ENCODE data around the gene PRSS12.

Gene PRSS12

GRCh38 chr4:118356731-118357130 is 3.9 kb upstream of the PRSS12 start:
- TF ChIP-seq POLR2AphosphoS5 (IDR thresholded peaks at IDR 0.05; ENCODE audit: low read depth, low read length) (no peak), TAF1 (IDR thresholded peaks at IDR 0.05; ENCODE audit: borderline replicate concordance, insufficient read depth, low read length) (no peak), SIN3A (IDR thresholded peaks at IDR 0.05; ENCODE audit: borderline replicate concordance, insufficient read depth, low read length) (no peak), FOXP2 (optimal IDR thresholded peaks at IDR 0.05; ENCODE audit: borderline replicate concordance, extremely low read depth, extremely low read length, insufficient read depth) (no peak), REST (IDR thresholded peaks at IDR 0.05; ENCODE audit: insufficient read depth in 1 of 2, low read depth in 2 of 2, low read length in 2 of 2) (no peak)

- TF ChIP-seq FOXP2 (optimal IDR thresholded peaks at IDR 0.05; ENCODE audit: borderline replicate concordance, extremely low read depth, extremely low read length, insufficient read depth) (no peak), SIN3A (IDR thresholded peaks at IDR 0.05; ENCODE audit: borderline replicate concordance, insufficient read depth, low read length) (no peak), REST (IDR thresholded peaks at IDR 0.05; ENCODE audit: insufficient read depth in 1 of 2, low read depth in 2 of 2, low read length in 2 of 2) (no peak), POLR2AphosphoS5 (IDR thresholded peaks at IDR 0.05; ENCODE audit: low read depth, low read length) (no peak), TAF1 (IDR thresholded peaks at IDR 0.05; ENCODE audit: borderline replicate concordance, insufficient read depth, low read length) (no peak)
These were observed 3.3 kb upstream of the PRSS12 start for GRCh38 chr4:118356111-118356510.

DNA sequence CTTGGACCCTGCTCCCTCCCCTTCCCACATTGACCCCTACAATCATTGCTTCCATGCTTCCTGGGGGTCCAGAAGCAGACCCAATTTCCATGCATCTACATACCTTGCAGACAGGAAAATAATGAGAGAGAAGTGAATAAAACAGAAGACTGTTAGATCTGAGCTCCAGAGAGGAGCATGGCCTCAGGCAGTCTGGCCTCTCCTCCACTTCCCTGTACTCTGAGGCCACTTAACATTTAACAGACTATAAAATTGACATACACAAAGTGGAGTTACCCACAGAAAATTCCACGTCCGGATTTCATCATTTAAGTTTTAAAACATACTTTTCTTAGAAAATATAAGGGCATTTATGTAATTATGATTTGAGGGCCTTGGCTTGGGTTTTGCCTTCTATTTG is 2.1 kb upstream of the PRSS12 start:
- no peak for TF ChIP-seq FOXP2 (optimal IDR thresholded peaks at IDR 0.05; ENCODE audit: borderline replicate concordance, extremely low read depth, extremely low read length, insufficient read depth)
- no peak for TF ChIP-seq SIN3A (IDR thresholded peaks at IDR 0.05; ENCODE audit: borderline replicate concordance, insufficient read depth, low read length)
- no peak for TF ChIP-seq TAF1 (IDR thresholded peaks at IDR 0.05; ENCODE audit: borderline replicate concordance, insufficient read depth, low read length)
- no peak for TF ChIP-seq REST (IDR thresholded peaks at IDR 0.05; ENCODE audit: insufficient read depth in 1 of 2, low read depth in 2 of 2, low read length in 2 of 2)
- TF ChIP-seq POLR2AphosphoS5 (IDR thresholded peaks at IDR 0.05; ENCODE audit: low read depth, low read length): no peak

- TF ChIP-seq REST (IDR thresholded peaks at IDR 0.05; ENCODE audit: insufficient read depth in 1 of 2, low read depth in 2 of 2, low read length in 2 of 2): no peak
- TF ChIP-seq TAF1 (IDR thresholded peaks at IDR 0.05; ENCODE audit: borderline replicate concordance, insufficient read depth, low read length): no peak
- TF ChIP-seq POLR2AphosphoS5 (IDR thresholded peaks at IDR 0.05; ENCODE audit: low read depth, low read length): no peak
- no peak for TF ChIP-seq FOXP2 (optimal IDR thresholded peaks at IDR 0.05; ENCODE audit: borderline replicate concordance, extremely low read depth, extremely low read length, insufficient read depth)
- TF ChIP-seq SIN3A (IDR thresholded peaks at IDR 0.05; ENCODE audit: borderline replicate concordance, insufficient read depth, low read length): no peak
These were observed 779 bp upstream of the PRSS12 start for GRCh38 chr4:118353534-118354030.
